Endodermal cell (in vitro differentiated cells): Measurements from ENCODE around the gene AGTR1. TPM values are rescaled to one million over a fixed set of nuclear protein-coding genes. Genes with fewer than 3 reads are reported as not detected.

Experiments
- DNase-seq: peaks from one replicate; pipeline ENCODE4 v3.0.0-alpha.2; 2017
- H3K27ac ChIP-seq: 2 replicates; pipeline ENCODE4 v1.5.1; 2013; ENCODE audit warnings: mild to moderate bottlenecking, low read depth, low read length, moderate library complexity
- H3K27me3 ChIP-seq: 2 replicates; pipeline ENCODE4 v1.6.1; 2013; ENCODE audit warnings: mild to moderate bottlenecking, low read length, moderate library complexity; ENCODE audit not compliant: insufficient read depth, control insufficient read depth, poor library complexity, severe bottlenecking
- H3K36me3 ChIP-seq: 2 replicates; pipeline ENCODE4 v1.7.0; 2013; ENCODE audit warnings: mild to moderate bottlenecking, low read length, moderate library complexity; ENCODE audit not compliant: control insufficient read depth, insufficient read depth
- H3K4me1 ChIP-seq: one replicate; pipeline ENCODE4 v1.7.0; 2013; ENCODE audit warnings: low read length; ENCODE audit not compliant: control insufficient read depth, insufficient read depth
- H3K4me3 ChIP-seq: 2 replicates; pipeline ENCODE4 v1.5.1; 2013; ENCODE audit warnings: mild to moderate bottlenecking, low read length, moderate library complexity
- H3K9ac ChIP-seq: 2 replicates; pipeline ENCODE4 v1.6.1; 2013; ENCODE audit warnings: mild to moderate bottlenecking, low read length, moderate library complexity; ENCODE audit not compliant: poor library complexity, severe bottlenecking; ENCODE audit errors: extremely low read depth
- H3K9me3 ChIP-seq: 2 replicates; pipeline ENCODE4 v1.6.1; 2013; ENCODE audit warnings: mild to moderate bottlenecking, low read length, moderate library complexity; ENCODE audit not compliant: control insufficient read depth
- H3K27ac Mint-ChIP-seq: 2 replicates; pipeline ENCODE4 v1.8.0; 2020; ENCODE audit warnings: mixed read lengths
- H3K27me3 Mint-ChIP-seq: 2 replicates; pipeline ENCODE4 v1.8.0; 2021; ENCODE audit warnings: mild to moderate bottlenecking, mixed read lengths; ENCODE audit not compliant: insufficient read depth
- H3K36me3 Mint-ChIP-seq: 2 replicates; pipeline ENCODE4 v1.8.0; 2020; ENCODE audit warnings: low read depth, mixed read lengths
- H3K4me1 Mint-ChIP-seq: 2 replicates; pipeline ENCODE4 v1.8.0; 2020; ENCODE audit warnings: mixed read lengths
- H3K4me3 Mint-ChIP-seq: 2 replicates; pipeline ENCODE4 v1.8.0; 2020; ENCODE audit warnings: mild to moderate bottlenecking, moderate library complexity, mixed read lengths
- H3K9me3 Mint-ChIP-seq: 2 replicates; pipeline ENCODE4 v1.8.0; 2020; ENCODE audit warnings: mild to moderate bottlenecking, mixed read lengths
- WGBS, 2 experiments: methylation state at CpG; one replicate each; pipeline versions ENCODE4 v1.1.5 to v1.1.7; 2013; ENCODE audit warnings: missing lambda C conversion rate in 2 of 2, mixed read lengths in 1 of 2; ENCODE audit not compliant: insufficient coverage in 1 of 2, insufficient read length in 1 of 2; 5-methylcytosine and 5-hydroxymethylcytosine counted together
- total RNA-seq, 2 donors: library from RNA; stranded (reverse); fragmentation: NEBNext Ultra II Directional in 1 of 2; extraction: Animal tissue kit (Norgen Biotek cat#: 25700) in 1 of 2; gene quantifications; 2 replicates in 1 of 2; 3 replicates in 1 of 2; pipeline ENCODE4 v1.2.1, GENCODE V29; 2021
- TF ChIP-seq, protein P1 (sequence below): fragments of 200-600 bp; sonication (generic); conservative IDR thresholded peaks from 2 replicates; pipeline ENCODE4 v1.5.0; 2021; ENCODE audit warnings: antibody characterized with exemption, mild to moderate bottlenecking

AGTR1 gene
- total RNA-seq, 2 donors from 2014 or later, result 0.15 TPM; not detected in 1

DNA sequence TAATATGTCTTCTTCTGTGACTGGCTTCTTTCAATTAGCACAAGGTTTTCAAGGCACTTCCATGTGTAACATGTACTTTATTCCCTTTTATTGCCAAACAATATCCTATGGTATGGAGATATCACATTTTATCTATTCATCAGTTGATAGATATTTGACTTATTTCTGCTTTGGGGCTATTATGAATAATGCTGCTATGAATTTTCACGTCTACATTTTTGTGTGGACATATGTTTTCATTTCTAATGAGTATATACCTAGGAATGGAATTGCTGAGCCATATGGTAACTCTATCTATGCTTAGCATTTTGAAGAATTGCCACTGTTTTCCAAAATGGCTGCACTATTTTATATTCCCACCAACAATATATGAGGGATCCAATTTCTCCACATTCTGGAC, 3.6 kb upstream of the AGTR1 start:
- 40 to 61% methylated on average over 1 of the region's 1 CpG for WGBS, 2 experiments

DNA sequence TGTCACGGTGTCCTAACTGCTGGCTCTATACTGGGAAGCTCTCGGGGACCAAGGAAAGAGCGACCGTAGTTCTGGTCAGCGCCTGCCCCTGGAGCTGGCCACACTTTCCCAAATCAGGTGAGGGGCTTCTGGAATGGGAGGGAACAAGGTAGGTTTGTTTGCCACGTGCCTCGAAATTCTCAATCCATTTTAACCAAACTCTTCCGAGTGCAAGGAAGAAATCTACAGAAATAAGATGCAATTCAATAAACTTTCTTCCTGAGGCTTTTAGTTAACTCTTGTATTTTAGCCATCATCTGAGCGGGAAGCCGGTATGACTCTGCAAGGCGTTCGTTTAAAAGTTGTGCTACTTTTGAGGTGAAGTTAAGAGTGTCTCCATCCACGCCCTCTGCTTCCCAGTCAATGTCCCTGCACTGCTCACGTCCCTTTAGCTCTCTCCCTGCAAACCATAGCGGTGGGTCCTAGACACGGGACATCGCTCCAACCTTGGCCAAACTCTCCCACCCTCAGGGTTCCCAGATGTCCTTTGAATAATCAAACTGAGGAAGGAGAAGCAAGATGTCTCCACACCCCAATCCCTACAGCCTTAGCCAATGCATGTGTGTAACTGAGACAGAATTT, 597 bp downstream of the AGTR1 start:
- H3K9me3 ChIP-seq, result no peaks in the 10 kb centered on the region
- H3K27ac ChIP-seq, result no peak overlapping the region
- Mint-ChIP-seq H3K9me3 (no peaks in the 10 kb centered on the region), H3K4me3 (peak overlapping the region; percentile 64), H3K27ac (no peak overlapping the region), H3K4me1 (peaks cover 1% of the 10 kb centered on the region), H3K27me3 (peaks cover 63% of the 10 kb centered on the region), H3K36me3 (no peaks in the 10 kb centered on the region)
- peak overlapping the region; percentile 80 for H3K4me3 ChIP-seq
- peaks cover 54% of the 10 kb centered on the region for H3K27me3 ChIP-seq
- no peaks in the 10 kb centered on the region for H3K4me1 ChIP-seq
- WGBS, 2 experiments, result 57 to 58% methylated on average over 13 to 17 of the region's 17 CpGs
- TF ChIP-seq, protein P1, sequence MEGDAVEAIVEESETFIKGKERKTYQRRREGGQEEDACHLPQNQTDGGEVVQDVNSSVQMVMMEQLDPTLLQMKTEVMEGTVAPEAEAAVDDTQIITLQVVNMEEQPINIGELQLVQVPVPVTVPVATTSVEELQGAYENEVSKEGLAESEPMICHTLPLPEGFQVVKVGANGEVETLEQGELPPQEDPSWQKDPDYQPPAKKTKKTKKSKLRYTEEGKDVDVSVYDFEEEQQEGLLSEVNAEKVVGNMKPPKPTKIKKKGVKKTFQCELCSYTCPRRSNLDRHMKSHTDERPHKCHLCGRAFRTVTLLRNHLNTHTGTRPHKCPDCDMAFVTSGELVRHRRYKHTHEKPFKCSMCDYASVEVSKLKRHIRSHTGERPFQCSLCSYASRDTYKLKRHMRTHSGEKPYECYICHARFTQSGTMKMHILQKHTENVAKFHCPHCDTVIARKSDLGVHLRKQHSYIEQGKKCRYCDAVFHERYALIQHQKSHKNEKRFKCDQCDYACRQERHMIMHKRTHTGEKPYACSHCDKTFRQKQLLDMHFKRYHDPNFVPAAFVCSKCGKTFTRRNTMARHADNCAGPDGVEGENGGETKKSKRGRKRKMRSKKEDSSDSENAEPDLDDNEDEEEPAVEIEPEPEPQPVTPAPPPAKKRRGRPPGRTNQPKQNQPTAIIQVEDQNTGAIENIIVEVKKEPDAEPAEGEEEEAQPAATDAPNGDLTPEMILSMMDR, result no peak
- H3K9ac ChIP-seq, result no peak overlapping the region
- H3K36me3 ChIP-seq, result no peaks in the 10 kb centered on the region
- no peak for DNase-seq

More for the DNA sequence above, 3.6 kb upstream of the AGTR1 start:
- Histone ChIP-seq H3K9ac (no peak overlapping the region), H3K4me1 (no peaks in the 10 kb centered on the region), H3K4me3 (no peak overlapping the region), H3K27me3 (peaks cover 40% of the 10 kb centered on the region), H3K9me3 (no peaks in the 10 kb centered on the region), H3K36me3 (no peaks in the 10 kb centered on the region), H3K27ac (no peak overlapping the region)
- Mint-ChIP-seq H3K4me3 (no peak overlapping the region), H3K27me3 (peaks cover 48% of the 10 kb centered on the region), H3K9me3 (peaks cover 3% of the 10 kb centered on the region), H3K36me3 (no peaks in the 10 kb centered on the region), H3K4me1 (peaks cover 1% of the 10 kb centered on the region), H3K27ac (no peak overlapping the region)
- TF ChIP-seq, protein P1, result no peak
- no peak for DNase-seq

DNA sequence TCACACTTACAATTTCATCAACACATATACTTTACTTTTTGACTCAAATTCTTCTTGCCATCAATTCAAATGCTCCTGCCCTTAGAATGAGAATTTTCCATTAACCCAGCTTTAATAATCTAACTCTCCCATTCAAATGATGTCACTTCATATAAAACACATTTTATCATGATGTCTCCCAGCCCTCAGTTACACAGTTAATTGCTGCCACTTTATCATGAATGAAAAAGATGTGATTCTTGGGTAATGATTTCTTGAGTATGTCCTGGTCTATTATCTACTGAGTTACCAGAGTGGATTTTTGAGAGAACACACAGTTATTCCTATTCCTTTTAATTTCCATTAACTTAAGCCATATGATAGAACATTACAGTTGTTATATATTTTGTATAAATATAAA, 7.6 kb downstream of the AGTR1 start:
- Mint-ChIP-seq H3K36me3 (no peaks in the 10 kb centered on the region), H3K9me3 (no peaks in the 10 kb centered on the region), H3K27ac (no peak overlapping the region), H3K4me1 (no peaks in the 10 kb centered on the region), H3K27me3 (peaks cover 4% of the 10 kb centered on the region), H3K4me3 (no peak overlapping the region)
- Histone ChIP-seq H3K4me3 (no peak overlapping the region), H3K4me1 (no peaks in the 10 kb centered on the region), H3K9me3 (no peaks in the 10 kb centered on the region), H3K36me3 (no peaks in the 10 kb centered on the region), H3K27ac (no peak overlapping the region), H3K9ac (no peak overlapping the region), H3K27me3 (peaks cover 3% of the 10 kb centered on the region)
- TF ChIP-seq, protein P1, result no peak
- no peak for DNase-seq
